HG03469 (cell line): ENCODE data around the gene ERCC1.
A peak's percentile ranks its signal among the peaks of the same experiment; 100 is the strongest.
"Not testable (repeated sequence)": the region's sequence is repeated elsewhere in the genome, so short reads cannot be mapped to it uniquely, and the experiment has no call there.

Source experiments
- ATAC-seq: cut with Tn5 transposase; IDR thresholded peaks from one replicate; pipeline ENCODE4 v1.9.1; 2021; ENCODE audit warnings: mild to moderate bottlenecking, moderate library complexity, moderate number of reproducible peaks; ENCODE audit not compliant: unreplicated experiment

The ERCC1 gene

DNA sequence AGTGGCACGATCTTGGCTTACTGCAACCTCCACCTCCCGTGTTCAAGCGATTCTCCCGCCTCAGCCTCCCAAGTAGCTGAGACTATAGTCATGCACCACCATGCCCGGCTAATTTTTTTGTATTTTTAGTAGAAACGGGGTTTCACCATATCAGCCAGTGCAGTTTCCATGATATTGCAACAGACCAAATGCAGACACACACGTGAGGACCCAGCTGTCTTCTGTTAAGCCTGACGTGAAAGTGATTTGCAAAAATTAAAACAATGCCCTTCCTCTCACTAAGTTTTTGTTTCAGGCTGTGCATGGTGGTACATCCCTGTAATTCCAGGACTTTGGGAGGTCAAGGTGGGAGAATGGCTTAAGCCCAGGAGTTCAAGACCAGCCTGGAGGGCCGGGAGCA lies 7.3 kb upstream of the ERCC1 start:
- ATAC-seq = not testable (repeated sequence)

GRCh38 chr19:45429896-45430295 lies 6.2 kb upstream of the ERCC1 start:
- ATAC-seq = not testable (repeated sequence)

- ATAC-seq = no peak
These were observed 4.9 kb upstream of the ERCC1 start for GRCh38 chr19:45428384-45429231.

- ATAC-seq = no peak
These were observed 708 bp upstream of the ERCC1 start for GRCh38 chr19:45424191-45425058.

DNA sequence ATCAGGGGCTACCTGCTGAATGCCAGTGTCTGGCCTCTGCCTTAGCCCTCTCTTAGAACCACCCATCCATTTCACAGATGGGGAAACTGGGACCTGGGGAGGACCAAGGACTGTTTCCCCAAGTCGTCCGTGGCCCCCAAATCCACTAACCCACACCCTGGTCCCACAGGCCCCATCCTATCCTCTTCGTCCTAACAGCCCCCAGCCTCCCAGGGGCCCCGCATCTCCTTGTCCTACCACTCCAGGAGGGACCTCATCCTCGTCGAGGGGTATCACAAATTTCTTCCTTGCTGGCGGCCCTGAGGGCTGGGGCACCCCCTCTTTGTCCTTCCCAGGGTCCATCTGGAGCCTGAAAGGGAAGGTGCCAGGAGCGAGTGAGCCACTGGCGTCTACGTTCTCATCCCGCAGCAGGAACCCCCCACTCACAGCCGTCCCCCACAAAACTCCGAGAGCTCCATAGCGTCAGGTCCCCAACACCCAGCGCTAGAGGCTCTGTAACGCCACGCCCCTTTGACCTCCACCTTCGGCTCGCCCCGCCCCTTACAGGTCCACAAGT lies 606 bp downstream of the ERCC1 start:
- no peak for ATAC-seq

DNA sequence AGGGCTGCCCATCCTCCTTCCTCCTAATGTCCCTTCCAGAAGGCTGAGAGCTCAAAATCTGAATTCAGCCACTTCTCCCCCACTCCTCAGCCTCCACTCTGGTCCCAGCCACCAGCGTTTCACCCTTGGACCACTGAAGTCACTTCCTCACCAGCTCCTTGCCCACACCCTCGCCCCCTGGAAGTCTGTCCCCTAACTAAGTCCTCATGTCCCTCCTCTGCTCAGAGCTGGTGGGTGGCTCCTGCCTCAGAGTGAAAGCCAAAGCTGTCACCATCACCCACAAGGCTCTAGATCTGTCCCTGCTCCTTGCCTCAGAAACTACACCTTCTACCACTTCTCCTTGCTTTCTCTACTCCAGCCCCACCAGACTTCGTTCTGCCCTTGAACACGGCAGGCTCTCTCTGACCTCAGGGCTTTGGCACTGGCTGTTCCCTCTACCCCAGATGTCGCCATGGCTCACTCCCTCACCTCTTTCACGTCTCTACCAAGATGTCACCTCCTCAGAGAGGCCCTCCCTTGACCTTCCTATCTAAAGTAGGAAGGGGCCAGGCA lies 1.7 kb downstream of the ERCC1 start:
- ATAC-seq = no peak

- ATAC-seq = no peak
These were observed 2.8 kb downstream of the ERCC1 start for GRCh38 chr19:45420871-45421270.

- no peak for ATAC-seq
These were observed 3.4 kb downstream of the ERCC1 start for GRCh38 chr19:45420356-45420755.

DNA sequence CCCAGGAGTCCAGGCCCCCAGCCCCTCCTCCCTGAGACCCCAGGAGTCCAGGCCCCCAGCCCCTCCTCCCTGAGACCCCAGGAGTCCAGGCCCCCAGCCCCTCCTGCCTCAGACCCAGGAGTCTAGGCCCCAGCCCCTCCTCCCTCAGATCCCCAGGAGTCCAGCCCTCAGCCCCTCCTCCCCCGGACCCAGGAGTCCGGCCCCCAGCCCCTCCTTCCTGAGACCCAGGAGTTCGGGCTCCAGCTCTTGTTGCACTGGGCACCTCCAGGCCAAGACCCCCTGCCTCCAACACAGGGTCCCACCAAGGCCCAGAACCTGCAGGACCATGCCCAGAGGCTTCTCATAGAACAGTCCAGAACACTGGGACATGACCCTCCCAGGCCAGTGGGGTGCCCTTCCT lies 3.8 kb downstream of the ERCC1 start:
- ATAC-seq = no peak

DNA sequence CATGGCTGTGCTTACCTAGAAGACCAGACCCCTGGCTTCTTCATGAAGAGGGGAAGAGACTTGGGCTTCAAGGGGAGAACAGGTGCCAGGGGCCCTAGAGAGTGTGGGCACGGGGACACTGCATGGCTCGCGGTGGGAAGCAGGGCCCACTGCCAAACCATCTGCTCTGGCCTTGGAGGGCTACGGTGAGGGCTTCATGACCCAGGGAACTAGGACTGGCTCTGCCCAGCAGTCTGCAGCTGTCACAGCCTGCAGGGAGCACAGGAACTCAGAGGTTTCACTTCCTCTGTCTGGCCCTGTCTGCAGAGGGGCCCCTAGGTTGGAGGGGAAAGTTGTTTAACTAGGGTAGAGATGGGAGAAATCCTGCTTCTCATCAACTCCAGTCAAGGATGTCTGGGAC lies 4.3 kb downstream of the ERCC1 start:
- ATAC-seq = peak; percentile 50

DNA sequence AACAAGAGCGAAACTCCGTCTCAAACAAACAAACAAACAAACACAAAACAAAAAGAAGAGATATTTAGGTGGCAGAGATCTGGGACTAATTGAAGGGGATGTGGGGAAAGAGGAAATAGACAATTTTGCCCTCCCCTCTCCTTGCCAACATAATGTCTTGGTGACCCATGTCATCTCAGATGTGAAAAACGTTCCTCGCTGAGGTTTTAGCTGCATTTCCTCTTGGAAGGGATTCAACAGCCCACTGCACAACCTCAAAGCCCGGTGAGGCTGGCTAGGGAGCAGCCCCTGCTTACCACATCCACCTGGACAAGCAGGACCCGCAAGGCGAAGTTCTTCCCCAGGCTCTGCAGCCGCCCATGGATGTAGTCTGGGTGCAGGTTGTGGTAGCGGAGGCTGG lies 4.9 kb downstream of the ERCC1 start:
- ATAC-seq = no peak

GRCh38 chr19:45417151-45417550 lies 6.6 kb downstream of the ERCC1 start:
- no peak for ATAC-seq

DNA sequence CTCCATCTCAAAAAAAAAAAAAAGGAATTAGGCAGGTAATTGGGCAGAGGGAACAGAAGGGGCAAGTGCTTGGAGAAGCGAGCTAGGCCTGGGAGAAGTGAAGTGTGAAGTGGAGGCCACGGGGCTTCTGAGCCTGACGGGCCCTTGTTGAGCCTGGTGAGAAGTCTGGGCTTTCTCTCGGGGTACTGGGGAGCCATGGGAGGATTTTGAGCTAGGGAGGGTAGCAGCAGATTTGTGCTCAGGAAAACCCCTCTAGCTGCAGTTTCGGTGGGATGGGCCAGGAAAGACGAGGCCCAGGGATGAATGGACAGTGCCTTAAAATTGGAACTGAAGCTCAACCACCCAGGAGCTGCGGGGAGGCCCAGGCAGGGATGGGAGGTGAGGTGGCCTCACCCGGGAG lies 9.2 kb downstream of the ERCC1 start:
- no peak for ATAC-seq

DNA sequence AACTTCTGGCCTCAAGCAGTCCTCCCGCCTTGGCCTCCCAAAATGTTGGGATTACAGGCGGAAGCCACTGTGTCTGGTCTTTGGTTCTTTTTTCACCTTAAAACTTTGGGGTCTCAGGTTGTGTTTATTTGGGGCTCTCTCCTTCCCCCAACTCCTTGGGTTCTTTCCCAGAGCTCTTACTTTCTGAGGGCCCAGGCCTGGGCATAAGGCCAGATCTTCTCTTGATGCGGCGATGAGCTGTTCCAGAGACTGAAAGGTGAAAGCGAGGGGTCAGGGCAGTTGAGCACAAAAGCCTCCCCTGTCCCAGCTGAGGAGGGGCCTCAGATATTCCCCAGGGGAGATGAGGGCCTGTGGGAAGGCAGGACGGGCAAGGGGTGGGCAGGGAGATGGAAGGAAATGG lies 10.2 kb downstream of the ERCC1 start:
- ATAC-seq = no peak

GRCh38 chr19:45410330-45410729 lies 13.4 kb downstream of the ERCC1 start:
- not testable (repeated sequence) for ATAC-seq

GRCh38 chr19:45409557-45409920 lies 14.2 kb downstream of the ERCC1 start:
- ATAC-seq = no peak

GRCh38 chr19:45408830-45409556 lies 14.7 kb downstream of the ERCC1 start:
- no peak for ATAC-seq

GRCh38 chr19:45408121-45408520 lies 15.6 kb downstream of the ERCC1 start:
- ATAC-seq = no peak

DNA sequence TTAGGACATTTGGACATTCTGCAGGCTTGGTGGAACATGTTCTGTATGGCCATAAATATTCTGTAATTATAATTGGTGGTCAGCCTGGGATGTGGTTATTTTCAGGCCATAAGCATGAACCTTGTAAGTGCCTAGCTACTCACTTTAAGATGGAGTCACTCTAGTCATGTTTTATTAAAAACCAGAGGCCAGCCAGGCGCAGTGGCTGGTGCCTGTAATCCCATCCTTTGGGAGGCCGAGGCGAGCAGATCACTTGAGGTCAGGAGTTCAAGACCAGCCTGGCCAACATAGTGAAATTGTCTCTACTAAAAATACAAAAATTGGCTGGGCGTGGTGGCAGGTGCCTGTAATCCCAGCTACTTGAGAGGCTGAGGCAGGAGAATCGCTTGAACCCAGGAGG lies 16.1 kb downstream of the ERCC1 start:
- not testable (repeated sequence) for ATAC-seq

GRCh38 chr19:45407091-45407375 lies 16.7 kb downstream of the ERCC1 start:
- no peak for ATAC-seq
